Effector memory CD4-positive, alpha-beta T cell (primary cell): Measurements from ENCODE around the gene HRK.

ENCODE experiments used
- DNase-seq, 3 donors: peaks; one replicate each; pipeline ENCODE4 v3.0.0-alpha.2; 2020
- H3K27ac ChIP-seq: 2 replicates; pipeline ENCODE4 v1.7.0; 2013; ENCODE audit warnings: mild to moderate bottlenecking, low read length, moderate library complexity; ENCODE audit not compliant: insufficient read depth, poor library complexity, severe bottlenecking
- H3K27me3 ChIP-seq: replicated peaks from 2 replicates; pipeline ENCODE4 v1.7.0; 2013; ENCODE audit warnings: mild to moderate bottlenecking, low read length; ENCODE audit not compliant: insufficient read depth, control insufficient read depth, poor library complexity, severe bottlenecking
- H3K36me3 ChIP-seq: 2 replicates; pipeline ENCODE4 v1.7.0; 2013; ENCODE audit warnings: mild to moderate bottlenecking, low read length, moderate library complexity; ENCODE audit not compliant: control insufficient read depth, insufficient read depth
- H3K4me1 ChIP-seq: 2 replicates; pipeline ENCODE4 v1.7.0; 2013; ENCODE audit warnings: low read length, mild to moderate bottlenecking; ENCODE audit not compliant: control insufficient read depth, insufficient read depth, poor library complexity, severe bottlenecking
- H3K4me3 ChIP-seq: 2 replicates; pipeline ENCODE4 v1.7.0; 2013; ENCODE audit warnings: low read length, low read depth, mild to moderate bottlenecking; ENCODE audit not compliant: insufficient read depth, poor library complexity, severe bottlenecking
- H3K9me3 ChIP-seq: 2 replicates; pipeline ENCODE4 v1.7.0; 2013; ENCODE audit warnings: mild to moderate bottlenecking, low read length, moderate library complexity; ENCODE audit not compliant: control insufficient read depth

Gene HRK

GRCh38 chr12:116901612-116902011 lies 20.4 kb upstream of the HRK start:
- no peaks in the 10 kb centered on the region for H3K27me3 ChIP-seq
- no peaks in the 10 kb centered on the region for H3K9me3 ChIP-seq
- no peak overlapping the region for H3K4me3 ChIP-seq
- no peak overlapping the region for H3K27ac ChIP-seq
- DNase-seq = no peak
- no peaks in the 10 kb centered on the region for H3K36me3 ChIP-seq
- H3K4me1 ChIP-seq = no peaks in the 10 kb centered on the region

GRCh38 chr12:116898669-116899068 lies 17.4 kb upstream of the HRK start:
- no peak overlapping the region for H3K4me3 ChIP-seq
- H3K9me3 ChIP-seq = no peaks in the 10 kb centered on the region
- H3K36me3 ChIP-seq = no peaks in the 10 kb centered on the region
- H3K27me3 ChIP-seq = no peaks in the 10 kb centered on the region
- DNase-seq = no peak
- H3K4me1 ChIP-seq = no peaks in the 10 kb centered on the region
- no peak overlapping the region for H3K27ac ChIP-seq

- H3K27ac ChIP-seq = no peak overlapping the region
- H3K4me3 ChIP-seq = no peak overlapping the region
- no peaks in the 10 kb centered on the region for H3K9me3 ChIP-seq
- no peaks in the 10 kb centered on the region for H3K4me1 ChIP-seq
- H3K36me3 ChIP-seq = no peaks in the 10 kb centered on the region
- no peak for DNase-seq
- no peaks in the 10 kb centered on the region for H3K27me3 ChIP-seq
Measured at GRCh38 chr12:116897476-116897875, 16.2 kb upstream of the HRK start.

- no peak overlapping the region for H3K27ac ChIP-seq
- no peaks in the 10 kb centered on the region for H3K27me3 ChIP-seq
- no peak for DNase-seq
- H3K36me3 ChIP-seq = no peaks in the 10 kb centered on the region
- H3K9me3 ChIP-seq = no peaks in the 10 kb centered on the region
- H3K4me1 ChIP-seq = no peaks in the 10 kb centered on the region
- H3K4me3 ChIP-seq = no peak overlapping the region
Measured at GRCh38 chr12:116896411-116896924, 15.2 kb upstream of the HRK start.

- H3K4me3 ChIP-seq = no peak overlapping the region
- no peak overlapping the region for H3K27ac ChIP-seq
- DNase-seq = no peak
- no peaks in the 10 kb centered on the region for H3K9me3 ChIP-seq
- H3K27me3 ChIP-seq = no peaks in the 10 kb centered on the region
- H3K4me1 ChIP-seq = no peaks in the 10 kb centered on the region
- H3K36me3 ChIP-seq = no peaks in the 10 kb centered on the region
Measured at GRCh38 chr12:116894913-116895312, 13.7 kb upstream of the HRK start.

GRCh38 chr12:116892349-116893140 lies 11.3 kb upstream of the HRK start:
- no peaks in the 10 kb centered on the region for H3K9me3 ChIP-seq
- no peak for DNase-seq
- H3K4me1 ChIP-seq = no peaks in the 10 kb centered on the region
- no peak overlapping the region for H3K4me3 ChIP-seq
- no peaks in the 10 kb centered on the region for H3K36me3 ChIP-seq
- H3K27ac ChIP-seq = no peak overlapping the region
- no peaks in the 10 kb centered on the region for H3K27me3 ChIP-seq

GRCh38 chr12:116891019-116891418 lies 9.8 kb upstream of the HRK start:
- no peaks in the 10 kb centered on the region for H3K4me1 ChIP-seq
- no peak for DNase-seq

GRCh38 chr12:116890330-116890729 lies 9.1 kb upstream of the HRK start:
- Histone ChIP-seq H3K27me3 (no peaks in the 10 kb centered on the region), H3K4me3 (no peak overlapping the region), H3K36me3 (no peaks in the 10 kb centered on the region), H3K9me3 (no peaks in the 10 kb centered on the region), H3K27ac (no peak overlapping the region), H3K4me1 (no peaks in the 10 kb centered on the region)
- DNase-seq = no peak

More at GRCh38 chr12:116891019-116891418, 9.8 kb upstream of the HRK start:
- Histone ChIP-seq H3K27me3 (no peaks in the 10 kb centered on the region), H3K27ac (no peak overlapping the region), H3K4me3 (no peak overlapping the region), H3K36me3 (no peaks in the 10 kb centered on the region), H3K9me3 (no peaks in the 10 kb centered on the region)

GRCh38 chr12:116887897-116888296 lies 6.7 kb upstream of the HRK start:
- H3K36me3 ChIP-seq = no peaks in the 10 kb centered on the region
- DNase-seq = no peak
- H3K27ac ChIP-seq = no peak overlapping the region
- no peaks in the 10 kb centered on the region for H3K4me1 ChIP-seq
- no peaks in the 10 kb centered on the region for H3K9me3 ChIP-seq
- H3K27me3 ChIP-seq = peaks cover 5% of the 10 kb centered on the region
- no peak overlapping the region for H3K4me3 ChIP-seq

GRCh38 chr12:116887244-116887643 lies 6.0 kb upstream of the HRK start:
- no peak overlapping the region for H3K4me3 ChIP-seq
- H3K27me3 ChIP-seq = peaks cover 11% of the 10 kb centered on the region
- H3K27ac ChIP-seq = no peak overlapping the region
- H3K9me3 ChIP-seq = no peaks in the 10 kb centered on the region
- no peak for DNase-seq
- H3K4me1 ChIP-seq = peaks cover 2% of the 10 kb centered on the region
- no peaks in the 10 kb centered on the region for H3K36me3 ChIP-seq
